HG02759 (cell line): ENCODE results near the gene RNF166.
A peak's percentile ranks its signal among the peaks of the same experiment; 100 is the strongest.

Experiments
- ATAC-seq: cut with Tn5 transposase; IDR thresholded peaks from one replicate; pipeline ENCODE4 v1.9.1; 2021; ENCODE audit warnings: mild to moderate bottlenecking, moderate library complexity; ENCODE audit not compliant: unreplicated experiment

The RNF166 gene

GRCh38 chr16:88706229-88706964 lies at the start of gene RNF166, which contains the start of gene CTU2:
TSS of gene RNF166 (minus strand) at chr16:88706408. CDS start at chr16:88706325, 83 bp downstream.
TSS of gene CTU2 (plus strand) at chr16:88706503. CDS start at chr16:88706531, 28 bp downstream.
- peak; percentile 75 for ATAC-seq

- ATAC-seq: no peak
Measured at GRCh38 chr16:88754912-88755744, 48.9 kb upstream of the RNF166 start.

- no peak for ATAC-seq
Measured at GRCh38 chr16:88754109-88754911, 48.1 kb upstream of the RNF166 start.

GRCh38 chr16:88753602-88754001 lies 47.4 kb upstream of the RNF166 start:
- ATAC-seq: no peak

GRCh38 chr16:88753191-88753590 lies 47.0 kb upstream of the RNF166 start:
- no peak for ATAC-seq

- no peak for ATAC-seq
Measured at GRCh38 chr16:88752386-88753002, 46.3 kb upstream of the RNF166 start.

- ATAC-seq: no peak
Measured at GRCh38 chr16:88750854-88751253, 44.6 kb upstream of the RNF166 start.

GRCh38 chr16:88749358-88749757 lies 43.1 kb upstream of the RNF166 start:
- no peak for ATAC-seq

GRCh38 chr16:88748364-88748763 lies 42.2 kb upstream of the RNF166 start:
- no peak for ATAC-seq

- ATAC-seq: no peak
Measured at GRCh38 chr16:88747588-88748301, 41.5 kb upstream of the RNF166 start.

GRCh38 chr16:88746506-88746905 lies 40.3 kb upstream of the RNF166 start:
- no peak for ATAC-seq

GRCh38 chr16:88744577-88745521 lies 38.6 kb upstream of the RNF166 start:
- no peak for ATAC-seq

- no peak for ATAC-seq
Measured at GRCh38 chr16:88743693-88744576, 37.7 kb upstream of the RNF166 start.

GRCh38 chr16:88742896-88743605 lies 36.8 kb upstream of the RNF166 start:
- no peak for ATAC-seq

- no peak for ATAC-seq
Measured at GRCh38 chr16:88741368-88741767, 35.2 kb upstream of the RNF166 start.

GRCh38 chr16:88740727-88741055 lies 34.5 kb upstream of the RNF166 start:
- no peak for ATAC-seq

GRCh38 chr16:88739977-88740726 lies 33.9 kb upstream of the RNF166 start:
- ATAC-seq: no peak
